Left ventricle myocardium superior (tissue), 1 donor: ENCODE data around the gene CTRB1. TPM values are rescaled to one million over a fixed set of nuclear protein-coding genes. Genes with fewer than 3 reads are reported as not detected.
A peak's percentile ranks its signal among the peaks of the same experiment; 100 is the strongest.
"Not testable (repeated sequence)": the region's sequence is repeated elsewhere in the genome, so short reads cannot be mapped to it uniquely, and the experiment has no call there.

Experiments used
- ATAC-seq: fragments of 200-7000 bp; cut with Tn5 transposase; one replicate; pipeline ENCODE4 v1.9.1; 2020; ENCODE audit warnings: mild to moderate bottlenecking, moderate library complexity
- DNase-seq: peaks from one replicate; pipeline ENCODE4 v3.0.0-alpha.2; 2020
- intact Hi-C: fragments of 100-400 bp; cut with micrococcal nuclease; formaldehyde crosslinking; loops from one replicate; pipeline ENCODE4 v1.11.0; 2022
- total RNA-seq: library from RNA; stranded (reverse); fragmentation: NEBNext Ultra II Directional; extraction: Animal tissue kit (Norgen Biotek cat#: 25700); gene quantifications from one replicate; pipeline ENCODE4 v1.2.1, GENCODE V29; 2021
- donor health status: DM: no; HTN: yes; CAD: no; lungs with severe emphysema.

CTRB1 gene
- total RNA-seq, 1 donor from 2014 or later, result not detected

DNA sequence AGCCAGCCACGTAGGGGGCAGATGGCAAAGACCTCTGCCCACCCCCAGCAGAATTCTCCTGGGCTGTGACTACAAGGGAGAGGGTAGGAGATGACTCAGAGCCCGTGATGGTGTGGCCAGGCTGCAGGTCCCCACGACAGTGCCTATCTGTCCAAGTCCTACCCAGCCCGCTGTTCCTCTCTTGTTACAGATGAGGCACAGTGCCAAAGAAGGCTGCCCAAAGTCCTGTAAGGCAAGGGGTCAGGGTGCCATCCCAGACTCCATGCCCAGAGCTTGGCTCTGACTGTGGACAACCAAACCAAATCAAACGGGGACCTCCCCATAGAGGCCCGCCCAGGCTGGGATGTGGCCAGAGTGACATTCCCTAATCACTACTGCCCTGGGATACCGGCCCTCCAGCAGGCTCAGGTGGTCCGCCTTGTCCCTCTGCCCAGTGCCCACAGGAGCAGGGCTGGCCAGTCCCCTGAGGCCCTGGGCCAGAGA is 45.2 kb downstream of the CTRB1 start:
- DNase-seq (no peak), ATAC-seq (peak; percentile 36)
- intact Hi-C loops, result no loop called here

DNA sequence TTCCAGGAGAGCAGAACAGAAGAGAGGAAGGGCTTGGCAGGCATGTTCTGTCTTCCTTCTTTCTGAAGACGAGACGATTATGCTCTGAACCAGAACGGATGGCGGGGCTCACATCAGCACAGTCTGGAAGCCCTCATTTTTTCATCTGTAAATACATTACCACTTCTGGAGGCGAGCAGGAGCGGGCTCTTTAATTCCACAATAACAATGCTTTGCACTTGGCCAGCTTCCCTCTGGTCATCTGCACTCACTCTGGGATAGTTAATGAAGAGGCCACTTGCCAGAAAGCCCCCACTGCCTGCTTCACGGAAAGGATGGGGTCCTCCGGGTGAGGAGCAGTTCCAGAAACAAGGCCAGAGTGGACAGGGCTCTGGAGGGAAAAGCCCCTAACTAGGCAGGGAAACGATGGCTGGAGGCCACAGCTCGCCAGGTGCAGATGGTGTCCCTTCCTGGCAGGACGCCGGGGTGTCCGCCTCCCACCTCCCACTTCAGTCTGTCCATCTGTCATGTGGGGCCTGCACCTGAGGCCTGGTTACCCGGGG is 45.7 kb downstream of the CTRB1 start:
- ATAC-seq (peak; percentile 10), DNase-seq (no peak)
- intact Hi-C loops, result no loop called here

DNA sequence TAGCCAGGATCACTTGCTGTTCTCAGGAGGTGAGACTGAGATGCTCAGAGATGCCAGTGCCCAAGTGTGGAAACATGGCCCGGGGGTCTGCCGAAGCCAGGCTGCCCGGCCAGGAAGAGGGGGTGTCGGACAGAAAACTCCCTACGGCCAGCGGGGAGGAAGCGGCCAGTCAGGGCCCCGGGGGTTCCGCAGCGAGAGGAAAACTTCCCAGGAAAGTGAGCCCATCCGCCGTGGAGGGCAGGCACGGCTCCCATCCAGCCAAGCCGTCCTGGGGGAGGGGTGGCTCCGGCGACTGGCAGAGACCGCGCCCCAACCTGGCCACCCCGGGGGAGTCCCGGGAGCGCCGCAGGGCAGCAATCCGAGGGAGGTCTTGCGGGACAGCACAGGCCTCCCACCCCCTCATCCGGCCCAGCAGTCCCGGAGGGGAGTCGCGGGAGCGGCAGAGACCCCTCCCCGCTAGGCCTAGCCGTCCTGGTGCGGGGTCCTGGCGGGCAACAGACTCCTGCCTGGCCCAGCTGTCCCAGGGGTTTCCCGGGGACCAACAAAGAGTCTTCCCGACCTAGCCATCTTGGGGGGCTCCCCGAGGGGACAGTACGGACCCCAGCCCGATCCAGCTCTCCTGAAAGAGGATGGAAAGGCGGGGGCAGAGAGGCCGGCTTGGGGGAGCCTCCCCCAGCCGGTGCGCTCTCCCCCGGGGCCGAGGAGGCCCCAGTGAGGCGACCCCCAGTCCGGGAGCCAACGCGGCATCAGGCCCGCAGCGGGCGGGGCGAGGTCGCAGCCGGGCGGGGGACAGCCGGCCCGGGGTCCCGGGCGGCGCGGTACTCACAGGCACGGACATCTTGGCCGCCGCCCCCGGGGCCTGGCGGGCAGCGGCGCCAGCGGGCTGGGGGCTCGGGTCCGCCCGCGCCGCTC is 46.5 kb downstream of the CTRB1 start:
- intact Hi-C loops, result no loop called here
- DNase-seq (peak; percentile 73), ATAC-seq (peak; percentile 40)

DNA sequence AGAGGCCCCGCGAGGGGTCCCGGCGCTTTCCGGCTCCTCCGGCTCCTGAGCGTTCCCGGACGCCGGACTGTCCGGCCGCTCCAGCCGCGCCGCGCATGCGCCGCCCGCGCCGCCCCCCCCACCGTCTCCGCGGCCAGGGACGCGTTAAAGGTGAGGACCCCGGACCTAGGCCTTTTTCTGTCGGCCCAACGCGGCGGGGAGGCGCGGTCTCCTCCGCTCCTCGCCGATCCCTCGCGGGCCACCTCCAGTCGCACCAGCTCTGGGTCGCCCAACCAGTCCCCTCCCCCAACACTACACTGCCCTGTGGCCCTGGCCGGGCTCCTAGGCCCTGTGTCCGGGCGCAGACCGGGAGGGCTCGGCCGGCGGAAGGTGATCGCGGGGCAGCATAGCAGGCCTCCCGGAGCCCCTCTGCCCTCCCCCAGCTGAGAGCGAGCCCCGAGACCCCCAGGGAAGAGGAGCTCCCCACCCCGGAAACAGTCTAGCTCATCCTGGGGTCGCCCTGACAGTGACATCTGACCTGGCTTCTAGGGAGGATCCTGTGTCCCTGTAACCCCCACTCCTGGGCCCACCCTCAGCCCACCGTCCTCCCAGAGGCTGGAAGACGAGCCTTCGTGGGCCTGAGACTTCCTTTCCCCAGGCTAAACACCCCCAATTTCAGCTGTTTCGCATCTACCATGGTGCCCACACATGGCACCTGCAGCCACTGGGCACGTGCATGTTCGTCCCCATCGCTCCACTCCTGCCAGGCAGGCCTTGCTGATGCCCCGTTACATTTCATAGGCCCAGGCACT is 47.3 kb downstream of the CTRB1 start:
- intact Hi-C loops, result no loop called here
- peak; percentile 52 for ATAC-seq
- peak; percentile 83 for DNase-seq

DNA sequence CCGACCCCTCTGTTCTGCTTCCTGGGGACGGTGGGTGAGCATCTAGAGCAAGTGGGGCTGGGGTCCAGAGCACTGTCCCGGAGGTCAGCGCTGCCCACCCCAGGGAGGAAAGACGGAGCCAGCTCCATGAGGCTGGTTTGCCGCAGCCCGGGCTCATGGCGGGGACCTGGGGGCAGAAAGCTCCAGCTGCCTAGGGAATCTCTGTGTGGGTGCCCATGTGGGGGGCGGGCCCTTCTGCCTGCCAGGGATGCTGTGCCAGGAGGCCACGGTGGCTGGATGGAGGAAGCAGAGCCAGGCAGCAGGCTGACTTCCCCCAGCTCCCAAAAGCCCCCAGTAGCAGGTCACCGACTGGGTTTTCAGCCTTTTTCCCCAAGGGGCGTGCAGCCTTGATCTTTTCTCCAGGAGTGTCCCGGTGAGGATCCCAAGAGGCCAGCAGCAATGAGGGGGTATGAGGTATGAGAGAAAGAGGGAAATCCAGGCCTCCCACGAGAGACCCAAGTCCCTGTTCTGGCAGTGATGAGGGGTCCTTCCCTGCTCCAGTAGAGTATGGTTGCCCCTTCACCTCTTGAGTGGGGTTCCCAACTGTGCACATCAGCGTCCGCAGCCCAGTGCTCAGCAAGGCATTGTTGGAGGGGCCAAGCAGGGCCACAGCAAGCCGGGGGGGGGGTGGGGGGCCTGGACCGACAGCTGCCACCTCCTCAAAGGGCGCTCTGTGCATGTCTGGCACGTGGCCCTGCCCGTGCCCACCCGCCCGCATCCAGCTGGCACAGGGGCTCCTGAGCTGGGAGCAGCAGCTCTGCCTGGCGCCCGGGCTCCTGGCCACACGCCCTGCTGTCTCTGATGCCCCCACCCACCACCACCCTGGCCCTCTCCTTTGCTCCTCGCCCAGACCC is 48.2 kb downstream of the CTRB1 start:
- DNase-seq (peak; percentile 41), ATAC-seq (no peak)
- intact Hi-C loops, result no loop called here

DNA sequence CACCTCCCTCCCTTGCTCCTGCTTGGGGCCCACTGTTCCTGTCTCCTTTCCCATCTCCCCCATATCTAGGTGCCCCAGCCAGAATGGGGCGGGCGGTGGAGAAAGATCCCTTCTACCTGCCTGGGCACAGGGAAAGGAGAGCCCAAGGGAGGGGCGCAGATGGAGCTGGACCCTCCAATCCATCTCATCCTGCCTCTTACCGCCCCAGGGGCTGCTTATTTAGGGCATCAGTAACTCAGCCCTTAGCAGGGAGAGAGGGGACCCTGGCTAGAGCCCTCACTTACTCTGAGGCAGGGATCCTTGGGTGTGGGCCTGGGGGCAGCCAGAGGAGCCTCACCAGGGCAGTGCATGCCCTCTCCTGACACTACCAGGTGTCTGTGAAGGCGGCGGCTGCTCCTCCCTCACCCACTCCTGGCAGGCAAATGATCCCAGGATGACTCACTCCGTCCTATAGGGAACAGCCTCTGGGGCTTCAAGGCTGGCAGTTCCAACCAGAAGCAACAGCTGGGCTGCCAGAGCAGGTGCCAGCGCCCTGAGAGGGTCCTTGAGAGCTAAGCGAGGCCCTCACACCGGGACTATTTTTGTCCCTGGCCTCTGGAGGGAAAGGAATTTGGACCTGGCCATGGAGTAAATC is 49.0 kb downstream of the CTRB1 start:
- intact Hi-C loops, result no loop called here
- peak; percentile 90 for DNase-seq
- peak; percentile 79 for ATAC-seq

DNA sequence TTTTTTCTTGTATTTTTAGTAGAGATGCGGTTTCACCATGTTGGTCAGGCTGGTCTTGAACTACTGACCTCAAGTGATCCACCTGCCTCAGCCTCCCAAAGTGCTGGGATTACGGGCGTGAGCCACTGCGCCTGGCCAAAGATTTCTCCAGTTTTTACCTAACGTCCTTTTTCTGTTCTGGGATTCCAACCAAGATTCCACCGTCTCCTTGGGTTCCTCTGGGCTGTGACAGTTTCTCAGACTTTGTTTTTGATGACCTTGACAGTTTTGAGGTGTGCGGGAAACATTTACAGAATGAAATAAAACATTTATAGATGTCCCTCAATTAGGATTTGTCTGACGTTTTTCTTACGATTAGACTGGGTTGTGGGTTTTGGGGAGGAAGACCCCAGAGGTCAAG is 50.6 kb downstream of the CTRB1 start:
- DNase-seq, intact Hi-C loops, ATAC-seq: not testable (repeated sequence)

DNA sequence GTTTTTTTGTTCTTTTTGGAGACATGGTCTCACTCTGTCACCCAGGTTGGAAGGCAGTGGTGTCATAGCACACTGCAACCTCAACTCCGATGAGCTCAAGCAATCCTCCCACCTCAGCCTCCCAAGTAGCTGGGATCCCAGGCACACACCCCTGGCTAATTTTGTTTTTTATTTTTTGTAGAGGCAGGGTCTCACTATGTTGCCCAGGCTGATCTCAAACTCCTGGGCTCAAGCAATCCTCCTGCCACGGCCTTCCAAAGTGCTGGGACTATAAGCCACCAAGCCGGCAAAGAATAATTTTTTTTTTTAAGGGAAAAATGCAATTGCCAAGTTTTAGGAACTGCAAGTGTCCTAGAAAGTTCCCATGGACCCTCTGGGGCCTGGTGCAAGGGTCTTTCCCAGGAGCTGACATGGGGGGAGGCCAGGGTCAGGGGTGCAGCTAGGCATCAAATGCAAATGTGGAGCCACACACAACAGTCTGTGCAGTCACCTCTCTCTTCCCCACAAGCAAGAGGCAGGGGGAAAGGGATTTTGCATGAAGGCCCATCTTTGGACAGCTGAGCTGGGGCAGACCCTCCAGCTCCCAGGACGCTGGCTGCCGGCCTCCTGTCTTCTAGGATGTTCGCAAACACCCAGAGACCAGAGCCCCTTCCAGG is 52.8 kb downstream of the CTRB1 start:
- intact Hi-C loops, result no loop called here
- ATAC-seq, result no peak
- no peak for DNase-seq

DNA sequence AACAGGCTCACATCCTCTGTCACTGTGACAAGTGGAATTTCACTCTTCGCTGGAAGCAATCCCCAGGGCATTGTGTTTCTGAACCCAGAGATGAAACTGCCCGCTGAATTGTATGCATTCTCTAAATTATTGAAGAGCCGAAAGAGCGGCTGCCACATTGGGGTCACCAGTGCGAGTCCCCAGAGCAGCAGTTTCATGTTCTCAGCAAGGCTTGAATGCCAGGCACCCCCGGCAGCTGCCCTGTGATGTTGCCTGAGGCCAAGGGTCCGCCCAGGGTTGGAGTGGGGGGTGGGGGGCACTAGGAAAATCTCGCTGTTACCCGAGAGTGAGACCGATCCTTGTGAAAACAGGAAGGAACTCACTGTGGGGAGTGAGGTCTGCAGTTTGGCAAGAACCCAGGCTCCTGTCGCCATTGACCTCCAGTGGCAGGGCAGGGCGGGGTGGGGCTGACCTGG is 53.3 kb downstream of the CTRB1 start:
- ATAC-seq (no peak), DNase-seq (no peak)
- intact Hi-C loops, result no loop called here

DNA sequence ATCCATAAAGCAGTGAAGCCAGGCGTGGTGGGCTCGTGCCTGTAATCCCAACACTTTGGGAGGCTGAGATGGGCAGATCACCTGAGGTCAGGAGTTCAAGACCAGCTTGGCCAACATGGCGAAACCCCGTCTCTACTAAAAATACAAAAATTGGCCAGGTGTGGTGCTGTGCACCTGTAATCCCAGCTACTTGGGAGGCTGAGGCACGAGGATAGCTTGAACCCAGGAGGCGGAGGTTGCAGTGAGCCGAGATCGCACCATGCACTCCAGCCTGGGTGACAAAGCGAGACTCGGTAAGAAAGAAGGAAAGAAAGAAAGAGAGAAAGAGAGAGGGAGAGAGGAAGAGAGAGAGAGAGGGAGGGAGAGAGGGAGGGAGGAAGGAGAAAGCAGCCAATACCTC is 53.8 kb downstream of the CTRB1 start:
- ATAC-seq, DNase-seq, intact Hi-C loops: not testable (repeated sequence)

DNA sequence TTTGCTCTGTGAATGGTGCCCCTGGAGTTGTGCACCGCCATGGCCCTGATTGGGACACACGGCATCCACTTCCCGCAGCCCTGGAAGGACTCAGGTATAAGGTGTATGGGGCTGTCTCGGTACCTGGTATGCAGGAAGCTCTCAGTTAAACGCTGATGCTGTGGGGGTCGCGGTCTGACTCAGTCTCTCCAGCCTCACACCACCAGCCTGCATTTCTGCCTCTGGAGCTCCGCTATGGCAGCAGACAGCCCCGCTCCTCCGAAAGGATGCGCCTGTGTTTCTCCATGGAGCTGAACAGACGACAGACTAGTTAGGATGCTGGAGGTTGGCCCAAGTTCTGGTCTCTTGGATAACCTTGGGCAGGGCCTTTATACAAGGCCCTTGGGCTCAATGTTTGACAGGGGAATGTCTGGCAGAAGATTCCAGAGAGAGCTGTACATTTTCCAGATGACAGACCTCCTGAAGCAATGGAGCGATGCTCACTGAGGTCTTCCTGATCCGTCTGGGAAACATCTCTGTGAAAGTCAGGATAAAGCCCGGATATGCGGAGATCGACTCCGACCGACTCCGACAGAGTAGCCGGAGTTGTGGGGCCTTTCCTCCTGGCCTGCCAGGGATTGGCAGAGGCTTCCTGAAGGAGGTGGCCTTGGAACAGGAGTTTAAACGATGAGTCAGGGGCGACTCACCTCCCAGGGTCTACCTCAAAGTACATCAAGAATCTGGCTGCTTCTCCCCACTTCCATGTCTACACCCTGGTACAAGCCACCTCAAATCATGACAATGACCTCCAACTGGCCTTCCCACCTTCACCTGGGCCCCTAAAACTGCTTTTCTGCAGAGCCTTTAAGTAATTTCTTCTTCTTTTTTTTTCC is 54.5 kb downstream of the CTRB1 start:
- intact Hi-C loops, result no loop called here
- DNase-seq (no peak), ATAC-seq (no peak)

Other genes starting within 250 kb of the CTRB1 start
- 59.6 TPM for gene WDR59, start 233.9 kb upstream of the CTRB1 start, total RNA-seq
- 24.5 TPM for gene ZNRF1, start 220.0 kb upstream of the CTRB1 start, total RNA-seq
- gene LDHD, start 102.2 kb upstream of the CTRB1 start, total RNA-seq, result 83.3 TPM
- 6.7 TPM for gene ZFP1, start 70.5 kb upstream of the CTRB1 start, total RNA-seq
- gene CTRB2, start 11.8 kb upstream of the CTRB1 start, total RNA-seq, result not detected
- 82.9 TPM for gene BCAR1, start 32.6 kb downstream of the CTRB1 start, total RNA-seq
- 24.7 TPM for gene CFDP1, start 214.5 kb downstream of the CTRB1 start, total RNA-seq
- gene TMEM170A, start 245.7 kb downstream of the CTRB1 start, total RNA-seq, result 8.6 TPM